SU-DHL-6 (cell line): Measurements from ENCODE around the gene HSFX4.
"Not testable (repeated sequence)": the region's sequence is repeated elsewhere in the genome, so short reads cannot be mapped to it uniquely, and the experiment has no call there.

Experiments used
- H2AFZ ChIP-seq: fragments of 200-600 bp; sonication (generic); 2 replicates; pipeline ENCODE4 v1.6.1; 2014; ENCODE audit warnings: low read depth, mild to moderate bottlenecking, moderate library complexity, mixed read lengths, antibody characterized with exemption, low read length; ENCODE audit not compliant: severe bottlenecking
- H3F3A ChIP-seq: fragments of 200-600 bp; shearing (Covaris generic); 2 replicates; pipeline ENCODE4 v1.6.0; 2016; ENCODE audit warnings: antibody characterized with exemption, mild to moderate bottlenecking; ENCODE audit not compliant: insufficient read depth
- H3K27ac ChIP-seq: fragments of 200-600 bp; sonication (generic); 2 replicates; pipeline ENCODE4 v1.5.1; 2016; ENCODE audit warnings: low read depth, mild to moderate bottlenecking, low read length, moderate library complexity, mixed read lengths
- H3K27me3 ChIP-seq: fragments of 200-600 bp; sonication (generic), shearing (Covaris generic); 2 replicates; pipeline ENCODE4 v1.6.0; 2014; ENCODE audit warnings: mild to moderate bottlenecking, low read length
- H3K36me3 ChIP-seq: fragments of 200-600 bp; sonication (generic); 2 replicates; pipeline ENCODE4 v1.6.1; 2014; ENCODE audit warnings: mild to moderate bottlenecking, low read length, mixed read lengths
- H3K4me2 ChIP-seq: fragments of 300-600, 200-600 bp; shearing (Covaris generic), sonication (generic); 2 replicates; pipeline ENCODE4 v1.6.0; 2014; ENCODE audit warnings: low read length, low read depth, mild to moderate bottlenecking; ENCODE audit not compliant: poor library complexity, severe bottlenecking
- H3K4me3 ChIP-seq: fragments of 200-600 bp; sonication (generic); 2 replicates; pipeline ENCODE4 v1.5.1; 2014; ENCODE audit warnings: antibody characterized with exemption, low read length, mild to moderate bottlenecking, mixed read lengths; ENCODE audit not compliant: insufficient read depth, poor library complexity, severe bottlenecking
- H3K79me2 ChIP-seq: fragments of 200-600 bp; sonication (generic); 2 replicates; pipeline ENCODE4 v1.6.1; 2014; ENCODE audit warnings: mild to moderate bottlenecking, low read length, moderate library complexity; ENCODE audit not compliant: insufficient read depth
- H3K9ac ChIP-seq: fragments of 200-600 bp; sonication (generic); 2 replicates; pipeline ENCODE4 v1.7.0; 2014; ENCODE audit warnings: mild to moderate bottlenecking, low read length
- H3K9me2 ChIP-seq: fragments of 200-600 bp; sonication (generic); replicated peaks from 2 replicates; pipeline ENCODE4 v1.6.1; 2014; ENCODE audit warnings: low read length; ENCODE audit not compliant: insufficient read depth
- H3K9me3 ChIP-seq: fragments of 200-600 bp; sonication (generic); 2 replicates; pipeline ENCODE4 v1.6.1; 2014; ENCODE audit warnings: low read length, mixed read lengths; ENCODE audit not compliant: insufficient read depth
- H4K20me1 ChIP-seq: fragments of 200-600 bp; sonication (generic); 2 replicates; pipeline ENCODE4 v1.6.1; 2014; ENCODE audit warnings: low read depth, mild to moderate bottlenecking, antibody characterized with exemption, low read length, moderate library complexity, mixed read lengths
- EZH2phosphoT487 ChIP-seq: fragments of 200-600 bp; sonication (generic), shearing (Covaris generic); conservative IDR thresholded peaks from 2 replicates; pipeline ENCODE4 v1.6.1; 2018; ENCODE audit warnings: mild to moderate bottlenecking, antibody characterized with exemption, low read length, moderate library complexity, mixed read lengths
- TF ChIP-seq, protein P1 (sequence below): fragments of 200-600 bp; sonication (generic); IDR thresholded peaks from one replicate; pipeline ENCODE4 v1.5.1; 2017; ENCODE audit warnings: antibody characterized with exemption, mild to moderate bottlenecking, low read length, moderate library complexity; ENCODE audit not compliant: insufficient read depth, poor library complexity, severe bottlenecking

HSFX4 gene

DNA sequence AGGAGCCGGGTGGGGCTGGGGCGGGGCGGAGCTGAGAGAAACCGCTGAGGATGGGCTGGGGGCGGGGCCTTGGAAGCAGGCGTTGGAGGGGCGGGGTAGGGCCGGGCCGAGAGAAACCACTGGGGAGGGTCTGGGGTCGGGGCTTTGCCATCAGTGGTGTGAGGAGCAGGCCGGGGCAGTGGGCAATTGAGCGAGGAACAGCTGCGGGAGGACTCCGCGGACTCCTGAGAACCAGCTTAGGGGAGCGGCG lies 10.2 kb downstream of the HSFX4 start:
- H3K9me3 ChIP-seq = no peaks in the 10 kb centered on the region
- H3K4me3 ChIP-seq = peak overlapping the region; percentile 56
- H3K36me3 ChIP-seq = no peaks in the 10 kb centered on the region
- H3F3A ChIP-seq = no peaks in the 10 kb centered on the region
- peak overlapping the region; percentile 77 for H3K27ac ChIP-seq
- no peak overlapping the region for H2AFZ ChIP-seq
- H3K9me2 ChIP-seq = no peaks in the 10 kb centered on the region
- TF ChIP-seq, protein P1, sequence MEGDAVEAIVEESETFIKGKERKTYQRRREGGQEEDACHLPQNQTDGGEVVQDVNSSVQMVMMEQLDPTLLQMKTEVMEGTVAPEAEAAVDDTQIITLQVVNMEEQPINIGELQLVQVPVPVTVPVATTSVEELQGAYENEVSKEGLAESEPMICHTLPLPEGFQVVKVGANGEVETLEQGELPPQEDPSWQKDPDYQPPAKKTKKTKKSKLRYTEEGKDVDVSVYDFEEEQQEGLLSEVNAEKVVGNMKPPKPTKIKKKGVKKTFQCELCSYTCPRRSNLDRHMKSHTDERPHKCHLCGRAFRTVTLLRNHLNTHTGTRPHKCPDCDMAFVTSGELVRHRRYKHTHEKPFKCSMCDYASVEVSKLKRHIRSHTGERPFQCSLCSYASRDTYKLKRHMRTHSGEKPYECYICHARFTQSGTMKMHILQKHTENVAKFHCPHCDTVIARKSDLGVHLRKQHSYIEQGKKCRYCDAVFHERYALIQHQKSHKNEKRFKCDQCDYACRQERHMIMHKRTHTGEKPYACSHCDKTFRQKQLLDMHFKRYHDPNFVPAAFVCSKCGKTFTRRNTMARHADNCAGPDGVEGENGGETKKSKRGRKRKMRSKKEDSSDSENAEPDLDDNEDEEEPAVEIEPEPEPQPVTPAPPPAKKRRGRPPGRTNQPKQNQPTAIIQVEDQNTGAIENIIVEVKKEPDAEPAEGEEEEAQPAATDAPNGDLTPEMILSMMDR = no peak
- TF ChIP-seq EZH2phosphoT487 = no peak
- peak overlapping the region; percentile 67 for H3K4me2 ChIP-seq
- H3K9ac ChIP-seq = peak overlapping the region; percentile 49
- H3K27me3 ChIP-seq = no peaks in the 10 kb centered on the region
- no peaks in the 10 kb centered on the region for H4K20me1 ChIP-seq
- peaks cover 9% of the 10 kb centered on the region for H3K79me2 ChIP-seq

DNA sequence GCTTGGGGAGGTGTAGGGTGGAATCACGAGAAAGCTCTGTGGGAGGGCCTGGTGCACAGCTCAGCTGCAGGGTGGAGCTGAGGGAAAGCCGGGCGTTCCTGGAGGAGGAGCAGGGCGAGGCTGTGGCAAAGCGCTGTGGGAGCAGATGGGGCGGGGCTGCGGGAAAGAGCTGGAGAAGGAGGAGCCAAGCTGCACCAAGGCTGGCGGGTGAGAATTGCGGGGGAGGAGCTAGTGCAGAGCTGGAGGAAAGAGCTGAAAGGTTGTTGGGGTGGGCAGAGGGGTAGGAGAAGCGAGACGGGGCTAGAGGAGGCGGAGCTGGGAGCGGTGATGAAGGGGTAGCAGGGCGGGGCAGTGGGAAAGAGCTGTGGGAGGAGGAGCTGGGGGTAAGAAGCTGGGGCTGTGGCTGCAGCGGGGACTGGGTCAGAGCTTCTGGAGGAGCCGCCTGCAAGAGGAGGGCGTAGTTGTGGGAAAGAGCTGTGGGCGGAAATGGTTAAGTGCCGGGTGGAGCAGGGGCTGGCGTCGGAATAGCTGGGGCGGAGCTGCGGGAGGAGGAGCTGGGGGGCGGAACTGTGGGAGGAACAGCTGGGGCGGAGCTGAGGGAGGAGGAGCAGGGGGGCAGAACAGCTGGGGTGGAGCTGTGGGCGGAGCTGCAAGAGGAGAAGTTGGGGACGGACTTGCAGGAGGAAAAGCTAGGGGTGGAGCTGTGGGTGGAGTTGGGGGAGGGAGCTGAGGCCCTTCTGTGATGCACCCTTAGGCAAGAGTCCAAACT lies 10.7 kb downstream of the HSFX4 start:
- Histone ChIP-seq H3K27me3 (no peaks in the 10 kb centered on the region), H3K4me2 (peak overlapping the region; percentile 67), H3K79me2 (peaks cover 9% of the 10 kb centered on the region), H4K20me1 (no peaks in the 10 kb centered on the region), H3K4me3 (peak overlapping the region; percentile 56), H3K36me3 (no peaks in the 10 kb centered on the region), H3F3A (no peaks in the 10 kb centered on the region), H3K9ac (peak overlapping the region; percentile 49), H3K9me2 (no peaks in the 10 kb centered on the region), H3K9me3 (no peaks in the 10 kb centered on the region), H3K27ac (peak overlapping the region; percentile 77), H2AFZ (no peak overlapping the region)
- no peak for TF ChIP-seq EZH2phosphoT487
- TF ChIP-seq, protein P1 = no peak

DNA sequence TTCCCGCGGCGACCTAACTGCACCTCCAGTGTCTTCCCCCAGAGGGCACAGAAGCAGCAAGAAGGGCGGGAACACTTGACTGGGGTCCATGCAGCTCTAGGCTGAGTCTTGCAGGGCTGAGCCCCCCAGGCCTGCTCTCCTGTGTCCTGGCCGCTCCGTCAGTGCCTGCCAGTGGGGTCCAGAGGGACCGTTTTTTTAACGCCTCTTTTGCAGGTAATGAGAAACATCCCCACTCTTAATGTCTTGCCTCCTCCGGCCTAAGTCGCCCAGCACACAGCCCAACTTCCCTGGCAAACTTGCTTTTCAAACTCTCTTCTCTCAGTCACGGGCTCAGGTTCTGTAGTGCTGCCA lies 11.3 kb downstream of the HSFX4 start:
- not testable (repeated sequence) for H3F3A ChIP-seq, H3K27me3 ChIP-seq, H3K9me3 ChIP-seq, H4K20me1 ChIP-seq, H2AFZ ChIP-seq, H3K9me2 ChIP-seq, H3K36me3 ChIP-seq, H3K79me2 ChIP-seq
- peak overlapping the region; percentile 49 for H3K4me3 ChIP-seq
- H3K27ac ChIP-seq = 0 out of 2 replicates have a peak overlapping the region, but pooled peaks have one; percentile 37
- peak overlapping the region; percentile 44; the same call in 1 of the 2 replicates for H3K9ac ChIP-seq
- peak overlapping the region; percentile 59 for H3K4me2 ChIP-seq

DNA sequence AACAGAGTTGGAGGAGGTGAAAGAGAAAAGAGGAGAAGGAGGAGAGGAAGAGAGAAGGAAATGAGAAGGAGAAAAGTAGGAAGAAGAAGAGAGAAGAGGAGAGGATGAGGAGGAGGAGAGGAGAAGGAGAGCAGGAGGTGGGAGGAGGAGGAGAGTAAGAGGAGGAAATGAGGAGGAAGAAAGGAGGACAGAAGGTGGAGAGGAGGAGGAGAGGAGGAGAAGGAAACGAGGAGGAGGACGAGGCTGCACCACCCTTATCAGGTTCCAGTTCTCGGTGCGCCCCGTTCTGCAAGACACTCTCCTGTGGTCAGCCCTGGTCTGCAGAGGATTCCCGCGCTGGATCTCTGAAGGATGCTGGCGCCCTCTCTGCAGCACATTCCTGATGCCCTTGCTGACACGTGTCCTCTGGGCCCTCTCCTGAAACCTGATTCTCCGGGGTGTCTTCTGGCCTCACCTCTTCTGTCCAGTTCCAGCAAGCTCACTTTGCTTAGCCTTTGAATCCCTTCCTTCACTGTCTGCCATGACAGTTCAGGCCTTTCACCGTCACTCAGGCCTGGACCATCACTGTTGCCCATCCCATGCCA lies 15.8 kb downstream of the HSFX4 start:
- not testable (repeated sequence) for H3K27ac ChIP-seq, H3K4me3 ChIP-seq, H3K9ac ChIP-seq, H4K20me1 ChIP-seq, H3K9me2 ChIP-seq, H2AFZ ChIP-seq, H3F3A ChIP-seq, H3K9me3 ChIP-seq, H3K4me2 ChIP-seq, H3K79me2 ChIP-seq, H3K27me3 ChIP-seq, H3K36me3 ChIP-seq

DNA sequence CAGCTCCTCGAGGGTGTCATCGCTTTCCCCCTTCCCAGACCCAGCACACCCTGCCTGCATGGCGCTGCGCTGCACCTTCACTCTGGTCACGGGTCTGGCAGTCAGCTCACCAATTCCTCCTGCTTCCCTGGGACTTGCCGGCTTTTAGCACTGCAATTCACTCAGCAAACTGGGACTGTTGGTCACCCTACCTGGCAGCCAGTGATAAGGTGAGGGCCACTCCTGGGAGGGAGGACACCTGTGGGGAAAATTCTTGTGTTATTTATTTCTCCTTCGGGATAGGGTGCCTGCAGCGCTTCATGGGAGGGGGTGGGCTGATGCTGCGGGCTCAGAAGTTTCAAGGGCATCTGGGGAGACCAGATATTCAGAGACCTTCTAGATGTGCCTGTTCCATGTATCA lies 16.4 kb downstream of the HSFX4 start:
- not testable (repeated sequence) for H2AFZ ChIP-seq, H3K27me3 ChIP-seq, H3K9me3 ChIP-seq, H3K79me2 ChIP-seq, H3K27ac ChIP-seq, H3F3A ChIP-seq, H3K4me2 ChIP-seq, H3K4me3 ChIP-seq, H3K9ac ChIP-seq, H3K9me2 ChIP-seq, H3K36me3 ChIP-seq, H4K20me1 ChIP-seq

DNA sequence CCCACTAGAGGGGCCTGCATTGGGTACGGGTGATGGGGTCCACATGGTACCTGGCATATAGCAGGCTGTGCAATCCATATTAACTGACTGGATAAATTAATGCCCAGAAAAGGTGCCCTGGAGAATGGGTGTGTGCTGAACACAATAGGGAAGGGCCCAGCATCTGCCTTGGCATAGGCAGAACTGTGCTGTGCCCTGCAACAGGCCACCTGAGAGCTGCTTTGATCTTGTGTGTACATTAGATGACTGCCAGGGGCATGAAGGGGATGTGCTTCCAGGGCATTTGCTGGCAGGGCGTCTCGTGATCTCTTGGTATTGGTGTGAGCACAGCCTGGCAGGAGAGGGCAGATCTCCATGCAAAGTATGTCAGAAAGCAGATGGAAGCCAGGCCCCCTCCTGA lies 17.6 kb downstream of the HSFX4 start:
- not testable (repeated sequence) for H3K9me2 ChIP-seq, H3K4me3 ChIP-seq, H4K20me1 ChIP-seq, H3K79me2 ChIP-seq, H3K27ac ChIP-seq, H3K36me3 ChIP-seq, H3K9ac ChIP-seq, H3K4me2 ChIP-seq, H3F3A ChIP-seq, H2AFZ ChIP-seq, H3K27me3 ChIP-seq, H3K9me3 ChIP-seq
